NCI-H460 (cell line): ENCODE data around the gene PRPF6. TPM values are rescaled to one million over a fixed set of nuclear protein-coding genes. Genes with fewer than 3 reads are reported as not detected.

ENCODE experiments used
- DNase-seq: peaks from one replicate; pipeline ENCODE4 v3.0.0-alpha.2; 2016; ENCODE audit warnings: low read depth; ENCODE audit errors: extremely low read depth
- total RNA-seq: library from RNA; depleted of rRNA; stranded (reverse); fragments of >200 nt; shearing (Covaris generic); gene quantifications from 2 replicates; pipeline ENCODE4 v1.2.3, GENCODE V29; 2014

The PRPF6 gene
- total RNA-seq, 1 experiment from 2014 or later = 47.9 TPM

- DNase-seq = no peak
These were observed 89.5 kb downstream of the PRPF6 start for GRCh38 chr20:64070244-64070993.

GRCh38 chr20:64071341-64072332, 90.7 kb downstream of the PRPF6 start:
- DNase-seq = no peak

GRCh38 chr20:64072498-64073063, 91.6 kb downstream of the PRPF6 start:
- DNase-seq = no peak

DNA sequence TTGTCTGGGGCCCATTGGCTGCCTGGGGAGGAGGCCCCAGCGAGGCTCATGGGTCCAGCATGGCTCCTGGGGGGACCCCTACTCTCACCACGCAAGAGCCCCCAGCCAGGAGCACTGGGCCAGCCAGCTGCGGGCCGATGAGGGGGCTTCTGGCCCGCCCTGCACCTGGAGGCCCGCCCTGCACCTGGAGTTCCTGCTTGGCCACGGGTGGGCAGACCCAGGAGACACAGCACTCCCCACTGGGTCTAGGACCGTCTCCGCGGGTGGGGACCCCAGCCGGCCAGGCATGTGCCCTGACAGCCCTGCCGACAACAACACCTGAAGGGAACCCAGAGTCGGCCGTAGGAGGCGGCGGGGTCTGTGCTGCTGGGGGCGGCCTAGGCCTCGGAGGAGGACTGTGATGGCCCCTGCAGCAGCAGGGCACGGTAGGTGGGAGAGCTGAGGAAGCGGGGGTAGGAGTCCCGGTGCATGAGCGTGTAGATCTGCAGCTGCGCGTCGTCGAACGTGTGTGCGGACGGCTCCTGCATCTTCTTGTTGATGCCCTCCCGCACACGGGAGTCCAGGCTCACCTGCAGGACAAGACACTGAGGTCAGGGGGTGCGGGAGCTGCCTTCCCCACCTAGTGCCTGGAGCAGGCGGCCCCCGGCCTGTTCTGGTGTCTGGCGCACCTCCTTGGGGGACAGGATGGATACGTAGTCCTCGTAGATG, 92.7 kb downstream of the PRPF6 start:
- no peak for DNase-seq

- DNase-seq = no peak
These were observed 93.4 kb downstream of the PRPF6 start for GRCh38 chr20:64074184-64074789.

- DNase-seq = no peak
These were observed 94.0 kb downstream of the PRPF6 start for GRCh38 chr20:64074963-64075362.

DNA sequence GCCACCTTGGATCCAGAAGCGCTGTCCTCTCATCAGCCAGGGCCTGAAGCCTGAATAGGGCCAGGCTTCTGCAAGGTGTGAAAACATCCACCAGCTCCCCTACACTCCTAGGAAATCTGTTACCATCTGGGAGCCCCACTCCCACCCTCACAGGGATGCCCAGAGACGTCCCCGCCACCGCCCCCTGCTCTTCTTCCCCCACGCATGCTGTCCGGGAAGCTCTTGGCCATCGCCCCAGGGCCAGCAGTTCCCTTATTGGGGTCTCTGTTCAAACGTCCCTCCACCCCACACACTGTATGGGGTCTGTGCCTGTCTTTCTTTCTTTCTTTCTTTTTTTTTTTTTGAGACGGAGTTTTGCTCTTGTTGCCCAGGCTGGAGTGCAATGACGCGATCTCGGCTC, 94.6 kb downstream of the PRPF6 start:
- DNase-seq = no peak

DNA sequence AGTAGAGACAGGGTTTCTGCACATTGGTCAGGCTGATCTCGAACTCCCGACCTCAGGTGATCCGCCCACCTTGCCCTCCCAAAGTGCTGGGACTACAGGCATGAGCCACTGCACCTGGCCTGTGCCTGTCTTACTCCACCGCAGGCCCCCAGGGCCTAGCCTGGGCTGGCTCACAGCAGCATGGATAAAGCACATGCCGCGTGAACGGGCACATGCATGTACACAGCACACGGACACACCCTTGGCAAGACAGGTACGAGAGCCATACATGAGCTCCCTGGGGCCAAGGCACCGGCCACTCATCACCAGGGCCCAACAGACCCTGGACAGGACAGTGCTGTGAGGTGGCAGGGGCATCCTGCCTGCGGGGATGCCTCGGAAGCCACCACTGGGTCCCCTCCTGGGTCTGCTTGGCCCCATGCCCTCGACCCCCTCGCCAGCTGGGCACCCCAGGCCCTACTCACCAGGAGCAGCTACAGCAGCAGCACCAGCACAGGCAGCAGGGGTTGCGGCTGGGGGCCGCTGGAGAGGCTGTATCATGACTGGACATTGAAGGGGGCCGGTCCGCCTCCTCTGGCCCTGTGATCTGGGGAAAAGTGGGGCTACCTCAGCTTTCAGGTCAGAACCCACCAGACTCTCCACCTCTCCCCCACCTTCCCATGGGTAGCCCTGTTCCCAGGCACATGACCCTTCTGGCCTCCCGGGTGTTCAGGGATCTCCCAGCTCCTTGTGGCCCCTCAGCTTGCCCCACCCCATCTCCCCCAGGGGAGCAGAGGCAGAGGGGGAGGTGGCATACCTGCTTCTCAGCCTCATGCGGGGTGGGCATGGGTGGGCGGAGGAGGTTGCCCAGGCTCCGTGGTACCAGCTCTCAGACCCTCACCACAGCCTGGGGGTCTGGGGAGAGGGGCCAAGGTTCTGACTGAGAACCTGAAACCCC, 95.4 kb downstream of the PRPF6 start:
- DNase-seq = no peak

GRCh38 chr20:64077094-64077493, 96.2 kb downstream of the PRPF6 start:
- DNase-seq = no peak

DNA sequence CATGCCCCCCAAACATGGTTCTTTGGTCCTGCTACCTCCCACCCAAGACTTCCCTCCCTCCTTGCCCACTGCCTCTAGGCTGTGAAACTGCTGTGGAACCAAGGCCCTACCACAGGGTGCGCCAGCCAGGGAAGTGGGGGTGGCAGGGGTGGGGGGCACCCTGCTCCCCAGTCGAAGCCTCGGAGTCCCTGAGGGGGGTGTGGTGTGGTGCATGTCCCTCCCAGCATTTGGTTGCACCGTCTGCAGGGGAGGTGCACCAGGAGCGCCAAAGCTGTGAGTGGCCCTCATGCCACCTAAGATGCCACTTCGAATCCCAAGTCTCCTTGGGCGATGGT, 96.6 kb downstream of the PRPF6 start:
- DNase-seq = no peak

DNA sequence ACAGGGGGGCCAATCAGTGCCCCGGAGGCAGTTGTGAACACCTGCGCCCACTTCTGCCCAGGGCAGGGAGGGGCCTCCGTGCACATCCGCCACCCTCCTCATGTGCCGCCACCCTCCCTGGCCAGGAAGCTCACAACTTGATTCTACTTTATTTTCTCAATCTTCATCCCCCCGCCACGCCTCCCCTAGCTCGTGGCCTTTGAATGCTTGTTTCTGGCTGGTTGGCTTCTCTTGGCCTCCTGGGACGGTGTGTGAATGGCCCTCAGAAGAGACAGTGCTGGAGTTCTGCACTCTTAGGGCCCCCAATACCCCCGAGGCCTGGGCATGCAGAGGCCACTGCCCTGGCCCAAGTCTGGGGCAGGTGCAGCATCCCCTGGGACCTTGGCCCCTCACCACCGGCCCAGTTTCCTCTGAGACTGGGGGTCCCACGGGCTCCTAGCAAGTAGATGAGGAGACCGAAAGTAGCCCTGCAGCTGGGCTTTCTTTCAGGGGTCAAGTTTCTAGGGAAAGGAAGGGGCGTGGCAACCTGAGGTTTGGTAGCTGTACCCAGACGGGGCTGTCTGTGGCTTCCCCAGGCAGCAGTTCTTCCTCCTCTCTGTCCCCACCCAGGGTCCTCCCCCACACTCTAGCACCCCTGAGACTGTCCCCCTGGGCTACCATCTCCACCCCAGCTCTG, 97.1 kb downstream of the PRPF6 start:
- no peak for DNase-seq

DNA sequence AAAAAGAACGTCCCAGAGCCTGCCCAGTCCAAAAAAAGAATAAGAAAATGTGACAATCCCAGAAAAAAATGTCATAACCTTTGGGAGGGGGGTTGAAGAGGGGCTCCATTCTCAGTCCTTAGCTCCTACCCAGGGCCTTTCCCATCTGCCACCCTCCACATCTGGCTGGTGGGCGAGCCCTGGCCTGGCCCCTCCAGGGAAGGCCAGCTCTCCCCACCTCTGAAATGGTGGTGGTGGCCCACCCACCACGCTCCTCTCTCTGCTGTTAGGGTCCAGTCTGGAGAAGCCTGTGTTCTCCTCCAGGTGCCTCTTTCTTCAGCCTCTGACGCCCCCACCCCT, 98.0 kb downstream of the PRPF6 start:
- no peak for DNase-seq

DNA sequence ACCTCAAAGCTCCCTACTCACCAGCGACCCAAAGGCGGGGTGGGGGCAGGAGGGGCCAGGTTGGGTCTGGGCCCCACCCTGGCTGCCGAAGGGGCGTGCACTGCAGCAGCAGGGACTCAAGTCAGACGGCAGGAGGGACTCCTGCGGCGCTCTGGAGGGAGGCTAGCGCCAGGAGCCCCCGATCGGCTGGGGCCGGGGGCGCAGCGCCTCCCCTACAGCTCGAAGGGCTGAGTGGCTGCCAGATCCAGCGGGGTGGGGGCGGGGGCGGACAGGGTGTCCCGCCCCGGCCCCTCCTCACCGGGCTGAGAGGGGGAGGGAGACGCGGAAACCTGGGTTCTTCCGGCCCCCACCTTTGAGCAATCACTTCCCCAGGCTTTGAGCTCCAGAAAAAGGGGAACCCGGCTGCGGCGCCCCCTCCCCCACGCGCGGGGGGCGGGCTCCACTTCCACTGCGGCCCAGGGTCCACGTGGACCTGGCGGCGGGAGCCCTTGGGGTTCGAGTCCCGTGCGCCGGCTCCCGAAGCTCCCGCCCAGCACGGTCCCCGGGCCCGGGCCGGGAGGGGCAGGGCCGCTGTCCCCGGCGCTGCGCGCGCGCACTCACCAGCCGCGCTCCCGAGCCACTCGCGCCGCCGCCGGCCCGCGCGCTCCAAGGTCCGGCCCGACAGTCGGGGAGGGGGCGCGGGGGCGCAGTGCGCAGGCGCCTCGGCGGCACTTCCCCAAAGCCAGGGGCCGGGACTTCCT, 98.5 kb downstream of the PRPF6 start, which contains the start of gene RGS19:
TSS of gene RGS19 (minus strand) at position 246 of the 740 bp plus-strand sequence. CDS start 2,632 bp downstream, outside the sequence.
- DNase-seq = peak; percentile 69

DNA sequence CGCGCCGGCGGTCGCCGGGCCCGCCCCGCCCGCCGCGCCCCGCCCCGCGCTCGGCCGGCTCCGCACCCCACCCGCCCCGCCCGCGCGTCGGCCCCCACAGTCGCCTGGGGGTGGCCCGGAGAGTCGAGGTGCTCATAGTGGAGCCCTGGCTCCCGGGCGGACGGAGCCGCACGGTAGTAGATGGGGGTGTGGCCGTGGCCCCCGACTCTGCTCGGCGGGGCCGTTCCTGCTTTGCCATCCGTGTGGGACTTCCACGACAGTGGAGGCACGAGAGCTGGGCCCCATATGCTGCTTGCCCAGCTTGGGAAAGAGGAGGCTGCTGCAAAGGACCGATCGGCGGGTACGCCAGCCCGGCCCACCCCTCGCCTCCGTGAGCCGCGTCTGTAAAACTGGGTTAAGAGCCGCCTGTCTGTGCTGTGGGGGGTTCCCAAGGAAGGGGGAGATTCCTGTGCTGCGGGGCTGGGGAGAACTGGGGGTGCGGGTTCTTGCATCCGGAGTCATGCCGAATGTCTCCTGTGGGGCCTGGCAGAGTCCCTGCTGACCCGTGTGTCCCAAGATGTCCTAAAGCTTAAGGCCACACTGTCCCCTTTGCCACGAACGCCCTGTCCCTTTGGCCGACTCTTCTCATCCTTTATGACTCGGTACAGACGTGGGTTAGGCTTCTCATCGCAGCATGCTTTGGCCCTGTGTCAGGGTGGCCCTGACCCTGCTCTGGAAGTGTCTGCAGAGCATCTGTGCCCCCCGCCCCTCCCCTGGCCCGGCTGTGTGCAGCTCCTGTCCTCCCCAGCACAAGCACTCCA, 99.3 kb downstream of the PRPF6 start, which contains the start of gene OPRL1:
TSS of gene OPRL1 (plus strand) at position 70 of the 800 bp plus-strand sequence. CDS start 12,639 bp downstream, outside the sequence.
- no peak for DNase-seq

DNA sequence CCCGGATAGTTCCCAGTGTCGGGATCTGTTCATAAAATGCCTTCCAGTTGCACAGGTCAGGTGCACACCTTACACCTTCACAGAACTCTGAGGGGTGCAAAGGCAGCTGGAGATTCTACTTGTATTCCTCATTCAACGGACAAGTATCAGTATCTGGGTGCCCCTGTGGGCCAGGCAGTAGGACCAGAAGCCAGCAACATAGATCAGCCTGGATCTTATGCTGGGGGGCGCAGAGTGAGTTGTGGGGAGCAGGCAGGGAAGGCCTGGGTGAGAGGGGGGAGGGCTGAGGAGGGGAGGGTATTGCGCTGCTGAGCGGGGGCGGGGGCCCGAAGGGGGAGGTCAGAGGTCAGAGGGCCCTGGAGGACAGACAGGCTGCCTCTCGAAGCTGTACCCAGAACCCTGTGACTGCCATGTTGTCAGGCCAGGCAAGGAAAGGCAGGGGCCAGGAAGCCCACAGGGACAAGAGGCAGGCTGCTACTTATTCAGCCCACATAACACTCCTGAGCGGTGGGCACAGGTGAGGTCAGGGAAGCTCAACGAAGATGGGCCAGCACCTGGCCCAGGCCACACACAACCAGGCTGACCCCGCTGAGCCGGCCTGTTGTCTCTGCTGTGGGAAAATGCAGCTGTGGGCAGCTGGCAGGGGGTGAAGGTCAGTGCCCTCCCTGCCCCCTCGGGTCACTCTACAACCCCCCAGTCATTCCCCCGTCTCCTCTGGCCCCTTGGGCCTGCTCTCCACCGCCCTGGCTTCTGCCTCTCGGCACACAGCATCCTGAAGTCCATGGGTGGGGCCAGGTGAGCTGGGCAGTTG, 100.1 kb downstream of the PRPF6 start:
- DNase-seq = no peak

DNA sequence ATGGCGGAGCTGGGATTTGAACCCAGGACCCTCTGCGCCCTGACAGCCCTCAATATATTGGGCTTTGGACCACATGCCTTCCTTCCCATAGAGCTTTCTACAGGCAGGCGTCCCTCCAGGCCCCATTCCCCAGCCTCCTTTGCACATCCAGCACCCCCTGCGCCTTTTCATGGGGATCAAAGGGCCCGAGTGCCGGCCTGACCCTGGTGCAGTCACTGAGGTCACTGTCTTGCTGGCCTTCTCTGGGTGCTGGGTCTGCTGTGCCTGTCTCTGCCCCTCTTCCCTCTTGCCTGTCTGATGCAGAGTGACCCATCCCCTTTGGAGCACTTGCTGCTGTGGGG, 100.7 kb downstream of the PRPF6 start:
- no peak for DNase-seq
